ENCODE results near the gene TANC1. TPM values are rescaled to one million over a fixed set of nuclear protein-coding genes. Genes with fewer than 3 reads are reported as not detected.

Gene TANC1
- total RNA-seq, 1 donor: 34.7 TPM

DNA sequence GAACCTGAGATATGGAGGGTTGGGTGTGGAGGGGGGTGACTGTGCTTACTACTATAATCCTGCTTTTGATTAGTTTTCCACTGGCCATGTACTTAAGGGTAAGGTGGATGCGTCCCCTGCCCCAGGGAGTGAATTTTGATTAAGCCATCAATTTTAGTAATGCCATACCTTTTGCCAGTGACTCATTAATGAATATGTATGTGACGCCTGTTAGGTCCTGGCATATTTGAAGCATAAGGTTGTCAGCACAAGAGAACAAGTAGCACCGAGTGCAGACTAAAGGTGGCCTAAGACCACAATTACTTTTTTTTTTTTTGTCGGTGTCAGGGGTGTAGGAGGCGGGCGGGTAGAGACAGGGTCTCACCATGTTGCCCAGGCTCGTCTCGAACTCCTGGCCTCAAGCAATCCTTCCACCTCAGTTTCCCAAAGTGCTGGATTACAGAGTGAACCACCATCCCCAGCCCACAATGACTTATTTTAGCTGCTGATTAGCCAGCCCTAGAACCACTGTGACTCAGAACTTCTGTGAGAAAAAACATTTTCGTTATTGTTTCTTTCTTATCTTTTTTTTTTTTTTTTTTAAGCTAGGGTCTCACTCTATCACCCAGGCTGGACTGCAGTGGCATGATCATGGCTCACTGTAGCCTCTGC lies 7.0 kb downstream of the TANC1 start:
- peaks cover 76% of the 10 kb centered on the region for H3K79me2 ChIP-seq (ENCODE audit: insufficient read depth, low read length)
- TF ChIP-seq, protein P1, sequence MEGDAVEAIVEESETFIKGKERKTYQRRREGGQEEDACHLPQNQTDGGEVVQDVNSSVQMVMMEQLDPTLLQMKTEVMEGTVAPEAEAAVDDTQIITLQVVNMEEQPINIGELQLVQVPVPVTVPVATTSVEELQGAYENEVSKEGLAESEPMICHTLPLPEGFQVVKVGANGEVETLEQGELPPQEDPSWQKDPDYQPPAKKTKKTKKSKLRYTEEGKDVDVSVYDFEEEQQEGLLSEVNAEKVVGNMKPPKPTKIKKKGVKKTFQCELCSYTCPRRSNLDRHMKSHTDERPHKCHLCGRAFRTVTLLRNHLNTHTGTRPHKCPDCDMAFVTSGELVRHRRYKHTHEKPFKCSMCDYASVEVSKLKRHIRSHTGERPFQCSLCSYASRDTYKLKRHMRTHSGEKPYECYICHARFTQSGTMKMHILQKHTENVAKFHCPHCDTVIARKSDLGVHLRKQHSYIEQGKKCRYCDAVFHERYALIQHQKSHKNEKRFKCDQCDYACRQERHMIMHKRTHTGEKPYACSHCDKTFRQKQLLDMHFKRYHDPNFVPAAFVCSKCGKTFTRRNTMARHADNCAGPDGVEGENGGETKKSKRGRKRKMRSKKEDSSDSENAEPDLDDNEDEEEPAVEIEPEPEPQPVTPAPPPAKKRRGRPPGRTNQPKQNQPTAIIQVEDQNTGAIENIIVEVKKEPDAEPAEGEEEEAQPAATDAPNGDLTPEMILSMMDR (IDR thresholded peaks at IDR 0.05; ENCODE audit: extremely low read depth, low read depth, low read length): no peak
- H3K4me1 ChIP-seq (ENCODE audit: insufficient read depth, low read length): peaks cover 12% of the 10 kb centered on the region
- peaks cover 43% of the 10 kb centered on the region for H4K20me1 ChIP-seq (ENCODE audit: insufficient read depth, low read length)
- no peaks in the 10 kb centered on the region for H3K9me3 ChIP-seq (ENCODE audit: low read depth, low read length)
- no peaks in the 10 kb centered on the region for H3K36me3 ChIP-seq (ENCODE audit: insufficient read depth, low read length)
- H3K27me3 ChIP-seq (ENCODE audit: insufficient read depth, low read length): no peaks in the 10 kb centered on the region
- no peak overlapping the region for H3K27ac ChIP-seq (ENCODE audit: low read depth, low read length)
- no peak for DNase-seq (ENCODE audit: insufficient read length, low spot score, missing footprints)
- no peak overlapping the region for H2AFZ ChIP-seq (ENCODE audit: low read length)
- H3K4me3 ChIP-seq (ENCODE audit: insufficient read depth, low read length): no peak overlapping the region
- H3K4me2 ChIP-seq (ENCODE audit: insufficient read depth, low read length): no peak overlapping the region

DNA sequence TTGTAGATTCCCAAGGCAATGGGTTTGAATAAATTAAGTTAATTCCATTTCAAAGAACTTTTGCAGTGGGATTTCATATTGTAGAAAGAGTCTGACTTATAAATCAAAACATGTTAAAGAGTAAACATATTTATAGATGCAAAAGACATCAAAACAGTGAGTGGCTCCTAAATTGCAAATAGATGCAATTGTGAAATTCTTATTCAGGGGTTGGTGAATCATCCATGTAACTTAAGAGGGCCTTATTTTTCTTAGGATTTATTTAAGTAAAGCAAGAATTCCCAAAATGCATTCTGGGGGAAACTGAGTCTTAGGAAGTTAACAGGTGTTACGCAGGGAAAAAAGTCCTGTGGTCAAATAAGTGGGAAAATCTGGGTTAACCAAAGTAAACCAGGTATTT lies 11.3 kb downstream of the TANC1 start:
- Histone ChIP-seq H3K9me3 (ENCODE audit: low read depth, low read length) (no peaks in the 10 kb centered on the region), H3K36me3 (ENCODE audit: insufficient read depth, low read length) (no peaks in the 10 kb centered on the region), H3K27ac (ENCODE audit: low read depth, low read length) (no peak overlapping the region), H4K20me1 (ENCODE audit: insufficient read depth, low read length) (peaks cover 46% of the 10 kb centered on the region), H3K4me3 (ENCODE audit: insufficient read depth, low read length) (no peak overlapping the region), H3K4me2 (ENCODE audit: insufficient read depth, low read length) (no peak overlapping the region), H3K27me3 (ENCODE audit: insufficient read depth, low read length) (no peaks in the 10 kb centered on the region), H2AFZ (ENCODE audit: low read length) (no peak overlapping the region), H3K4me1 (ENCODE audit: insufficient read depth, low read length) (peaks cover 2% of the 10 kb centered on the region), H3K79me2 (ENCODE audit: insufficient read depth, low read length) (peaks cover 67% of the 10 kb centered on the region)
- no peak for DNase-seq (ENCODE audit: insufficient read length, low spot score, missing footprints)
- TF ChIP-seq, protein P1 (IDR thresholded peaks at IDR 0.05; ENCODE audit: extremely low read depth, low read depth, low read length): no peak

DNA sequence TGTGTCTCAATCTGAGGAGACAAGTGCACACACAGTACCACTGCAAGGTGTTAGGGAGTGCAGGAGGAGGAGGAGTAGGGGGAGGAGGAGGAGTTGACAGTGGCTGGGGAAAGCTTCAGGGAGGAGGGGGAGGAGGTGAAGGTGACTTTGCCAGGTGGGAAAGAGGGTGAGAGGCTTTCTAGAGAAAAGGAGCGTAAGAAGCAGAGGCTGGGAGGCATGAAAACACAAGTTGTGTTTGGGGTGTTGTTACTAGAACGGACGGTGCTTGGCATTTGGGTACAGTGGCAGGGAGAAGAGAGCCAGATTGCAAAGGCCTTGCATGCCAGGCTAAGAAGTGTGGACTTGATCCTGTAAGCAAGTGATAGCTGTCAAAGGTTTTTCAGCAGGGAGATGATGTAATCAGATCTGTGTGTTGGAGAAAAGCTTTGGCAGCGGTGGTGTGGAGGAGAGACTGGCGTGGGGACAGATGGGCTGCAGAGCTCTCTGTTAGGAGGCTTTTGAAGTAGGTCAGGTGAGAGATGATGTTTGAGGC lies 16.2 kb downstream of the TANC1 start:
- Histone ChIP-seq H3K4me2 (ENCODE audit: insufficient read depth, low read length) (no peak overlapping the region), H3K36me3 (ENCODE audit: insufficient read depth, low read length) (no peaks in the 10 kb centered on the region), H4K20me1 (ENCODE audit: insufficient read depth, low read length) (peaks cover 46% of the 10 kb centered on the region), H3K9me3 (ENCODE audit: low read depth, low read length) (no peaks in the 10 kb centered on the region), H3K79me2 (ENCODE audit: insufficient read depth, low read length) (peaks cover 76% of the 10 kb centered on the region), H3K27ac (ENCODE audit: low read depth, low read length) (no peak overlapping the region), H3K4me1 (ENCODE audit: insufficient read depth, low read length) (no peaks in the 10 kb centered on the region), H3K4me3 (ENCODE audit: insufficient read depth, low read length) (no peak overlapping the region), H3K27me3 (ENCODE audit: insufficient read depth, low read length) (no peaks in the 10 kb centered on the region), H2AFZ (ENCODE audit: low read length) (no peak overlapping the region)
- DNase-seq (ENCODE audit: insufficient read length, low spot score, missing footprints): no peak
- TF ChIP-seq, protein P1 (IDR thresholded peaks at IDR 0.05; ENCODE audit: extremely low read depth, low read depth, low read length): no peak

DNA sequence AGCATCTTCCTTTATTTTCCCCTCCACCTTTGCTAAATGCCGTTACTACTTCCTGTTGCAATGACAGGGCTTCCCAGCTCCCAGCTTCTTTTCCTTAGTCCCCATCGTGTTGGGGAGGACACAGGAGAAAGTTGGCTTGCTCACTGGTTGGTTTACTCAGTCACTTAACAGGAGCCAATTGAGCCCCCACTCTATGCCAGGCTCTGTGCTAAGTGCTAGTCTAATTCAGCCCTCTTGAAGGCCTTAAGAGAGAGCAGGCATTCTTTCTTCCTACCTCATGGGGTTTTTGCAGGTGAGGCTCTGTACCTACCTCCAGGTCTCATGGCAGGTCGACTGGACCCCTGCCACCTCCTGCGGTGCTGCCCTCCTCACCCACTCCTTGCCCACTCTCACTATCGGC lies 20.1 kb downstream of the TANC1 start:
- H3K27ac ChIP-seq (ENCODE audit: low read depth, low read length): no peak overlapping the region
- no peak overlapping the region for H3K4me3 ChIP-seq (ENCODE audit: insufficient read depth, low read length)
- peaks cover 78% of the 10 kb centered on the region for H3K79me2 ChIP-seq (ENCODE audit: insufficient read depth, low read length)
- no peak for DNase-seq (ENCODE audit: insufficient read length, low spot score, missing footprints)
- no peaks in the 10 kb centered on the region for H3K9me3 ChIP-seq (ENCODE audit: low read depth, low read length)
- peaks cover 32% of the 10 kb centered on the region for H4K20me1 ChIP-seq (ENCODE audit: insufficient read depth, low read length)
- no peak overlapping the region for H2AFZ ChIP-seq (ENCODE audit: low read length)
- H3K4me1 ChIP-seq (ENCODE audit: insufficient read depth, low read length): peaks cover 16% of the 10 kb centered on the region
- no peaks in the 10 kb centered on the region for H3K36me3 ChIP-seq (ENCODE audit: insufficient read depth, low read length)
- TF ChIP-seq, protein P1 (IDR thresholded peaks at IDR 0.05; ENCODE audit: extremely low read depth, low read depth, low read length): no peak
- no peaks in the 10 kb centered on the region for H3K27me3 ChIP-seq (ENCODE audit: insufficient read depth, low read length)
- no peak overlapping the region for H3K4me2 ChIP-seq (ENCODE audit: insufficient read depth, low read length)

All from osteoblast (primary cell).